Measurements from ENCODE around the gene SCN1A. TPM values are rescaled to one million over a fixed set of nuclear protein-coding genes. Genes with fewer than 3 reads are reported as not detected.

SCN1A gene
- total and polyA plus RNA-seq, 10 of the 15 experiments (the other 5 are each of a cell fraction or from before 2014, with no cell fraction given), result not detected

- TF ChIP-seq ATF7 (IDR thresholded peaks at IDR 0.05; ENCODE audit: low read depth) (no peak), BHLHE40 (IDR thresholded peaks at IDR 0.05; ENCODE audit: borderline replicate concordance in 1 of 2, low read depth in 2 of 2, low read length in 1 of 2) (no peak), GABPA (IDR thresholded peaks at IDR 0.05; ENCODE audit: low read depth) (no peak), RELA (IDR thresholded peaks at IDR 0.05; ENCODE audit: borderline replicate concordance, partially characterized antibody) (no peak), CBX3 (IDR thresholded peaks at IDR 0.05; ENCODE audit: borderline replicate concordance, low read depth) (no peak)
Observed at GRCh38 chr2:166092889-166093288, 34.9 kb downstream of the SCN1A start (continued).

DNA sequence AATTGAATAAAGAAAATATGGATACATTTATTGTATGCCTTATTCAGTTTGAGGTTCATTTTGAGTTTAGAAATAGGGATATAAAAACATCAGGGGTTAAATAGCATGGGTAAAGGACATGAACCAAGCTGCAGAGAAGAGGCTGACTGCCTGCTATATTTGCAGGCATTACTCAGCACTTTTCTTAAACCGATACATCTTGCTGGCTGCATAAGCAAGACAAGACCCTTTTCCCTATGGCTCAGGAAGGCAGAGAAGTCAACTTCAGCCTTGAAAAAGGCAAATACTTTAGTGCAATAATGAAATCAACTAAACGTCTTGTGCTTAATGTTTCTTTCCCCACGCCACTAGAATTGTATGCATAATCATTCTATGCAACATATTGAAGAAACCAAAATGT, 36.4 kb downstream of the SCN1A start:
- no TSS peak for BruUV-seq (replicated peaks)
- H3K4me1 ChIP-seq (ENCODE audit: control insufficient read depth, insufficient read depth, low read length), result no peaks in the 10 kb centered on the region
- no peaks in the 10 kb centered on the region for H4K20me1 ChIP-seq (ENCODE audit: control insufficient read depth, insufficient read depth)
- no peaks in the 10 kb centered on the region for H3K27me3 ChIP-seq (replicated peaks in 1 of 2; ENCODE audit: control insufficient read depth in 2 of 2, insufficient read depth in 2 of 2, low read length in 1 of 2)
- H3K9me3 ChIP-seq (replicated peaks; ENCODE audit: control insufficient read depth, insufficient read depth, low read length), result no peaks in the 10 kb centered on the region
- H3K27ac ChIP-seq (ENCODE audit: control insufficient read depth, insufficient read depth), result no peak overlapping the region
- in situ Hi-C loops (cut with MboI), result no loop called here
- intact Hi-C loops (cut with micrococcal nuclease; ENCODE audit: unreplicated experiment), result no loop called here
- no peak overlapping the region for H3K9ac ChIP-seq (ENCODE audit: control insufficient read depth, insufficient read depth, low read length)
- H2AFZ ChIP-seq (ENCODE audit: control insufficient read depth, low read depth, low read length), result no peak overlapping the region
- no peak for ATAC-seq
- no peaks in the 10 kb centered on the region for H3K79me2 ChIP-seq (ENCODE audit: control insufficient read depth, insufficient read depth, low read length)
- CTCF ChIA-PET, result no interaction called here
- POLR2A ChIA-PET, result no interaction called here
- no peak overlapping the region for H3K4me2 ChIP-seq (ENCODE audit: control insufficient read depth, insufficient read depth)
- H3K4me3 ChIP-seq, result no peak overlapping the region
- H3K36me3 ChIP-seq (ENCODE audit: control insufficient read depth in 2 of 2, insufficient read depth in 2 of 2, low read length in 1 of 2), result no peaks in the 10 kb centered on the region
- 2% methylated on average over 3 of the region's 3 CpGs for WGBS (ENCODE audit: insufficient coverage, insufficient replicate concordance, low lambda C conversion rate, missing lambda C conversion rate)
- DNase-seq (ENCODE audit: low read depth, low spot score), result no peak
- SMC1A ChIA-PET (ENCODE audit: uncharacterized antibody, unreplicated experiment), result no interaction called here
- no peak for FAIRE-seq
- RAD21 ChIA-PET (ENCODE audit: unreplicated experiment), result no interaction called here
- TF ChIP-seq SMC3 (IDR thresholded peaks at IDR 0.05; ENCODE audit: borderline replicate concordance, low read length) (no peak), NBN (IDR thresholded peaks at IDR 0.05) (no peak), POU2F2 (IDR thresholded peaks at IDR 0.05; ENCODE audit: borderline replicate concordance, low read depth, low read length) (no peak), PBX3 (IDR thresholded peaks at IDR 0.05; ENCODE audit: insufficient replicate concordance, low read depth, low read length) (no peak), SMAD1 (IDR thresholded peaks at IDR 0.05; ENCODE audit: low read depth, partially characterized antibody) (no peak), BMI1 (IDR thresholded peaks at IDR 0.05; ENCODE audit: borderline replicate concordance) (no peak), TCF3 (IDR thresholded peaks at IDR 0.05; ENCODE audit: borderline replicate concordance, insufficient read depth, low read depth, low read length) (no peak), IKZF2 (IDR thresholded peaks at IDR 0.05) (no peak), ZNF687 (IDR thresholded peaks at IDR 0.05) (no peak), TAF1 (IDR thresholded peaks at IDR 0.05; ENCODE audit: borderline replicate concordance, low read depth, low read length) (no peak), MTA2 (IDR thresholded peaks at IDR 0.05; ENCODE audit: low read depth) (no peak), NRF1 (conservative IDR thresholded peaks at IDR 0.05; ENCODE audit: low read depth, low read length) (no peak)
- TF ChIP-seq, protein P1, sequence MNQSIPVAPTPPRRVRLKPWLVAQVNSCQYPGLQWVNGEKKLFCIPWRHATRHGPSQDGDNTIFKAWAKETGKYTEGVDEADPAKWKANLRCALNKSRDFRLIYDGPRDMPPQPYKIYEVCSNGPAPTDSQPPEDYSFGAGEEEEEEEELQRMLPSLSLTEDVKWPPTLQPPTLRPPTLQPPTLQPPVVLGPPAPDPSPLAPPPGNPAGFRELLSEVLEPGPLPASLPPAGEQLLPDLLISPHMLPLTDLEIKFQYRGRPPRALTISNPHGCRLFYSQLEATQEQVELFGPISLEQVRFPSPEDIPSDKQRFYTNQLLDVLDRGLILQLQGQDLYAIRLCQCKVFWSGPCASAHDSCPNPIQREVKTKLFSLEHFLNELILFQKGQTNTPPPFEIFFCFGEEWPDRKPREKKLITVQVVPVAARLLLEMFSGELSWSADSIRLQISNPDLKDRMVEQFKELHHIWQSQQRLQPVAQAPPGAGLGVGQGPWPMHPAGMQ (IDR thresholded peaks at IDR 0.05; ENCODE audit: borderline replicate concordance), result no peak

All from GM12878 (cell line).